Bronchial epithelial cell (primary cell): ENCODE results near the gene PTPRO. TPM values are rescaled to one million over a fixed set of nuclear protein-coding genes. Genes with fewer than 3 reads are reported as not detected.

ENCODE experiments used
- DNase-seq: peaks from one replicate; pipeline ENCODE4 v3.0.0-alpha.2; 2010; ENCODE audit warnings: low read depth
- FAIRE-seq: peaks from 2 replicates; lab custom pipeline; 2011; peaks lifted over from hg19 to GRCh38; lab: Jason Lieb, UNC
- H3K27me3 ChIP-seq: 2 replicates; pipeline ENCODE4 v1.5.1; 2011; ENCODE audit warnings: low read length; ENCODE audit not compliant: control insufficient read depth, insufficient read depth
- H3K36me3 ChIP-seq: 2 replicates; pipeline ENCODE4 v1.5.1; 2011; ENCODE audit warnings: low read length; ENCODE audit not compliant: control insufficient read depth, insufficient read depth
- H3K4me3 ChIP-seq: 2 replicates; pipeline ENCODE4 v1.5.1; 2011; ENCODE audit warnings: mild to moderate bottlenecking, low read depth, low read length, control low read depth
- CTCF ChIP-seq: IDR thresholded peaks from 2 replicates; pipeline ENCODE4 v1.5.1; 2011; ENCODE audit warnings: mild to moderate bottlenecking, moderate library complexity, low read length, control low read depth, inconsistent platforms; ENCODE audit not compliant: insufficient read depth, severe bottlenecking
- total RNA-seq: library from RNA; depleted of rRNA; stranded (reverse); fragments of >200 nt; gene quantifications from 2 replicates; pipeline ENCODE4 v1.2.1, GENCODE V29; 2014

Gene PTPRO
- total RNA-seq, 1 donor from 2014 or later = under 0.01 TPM

DNA sequence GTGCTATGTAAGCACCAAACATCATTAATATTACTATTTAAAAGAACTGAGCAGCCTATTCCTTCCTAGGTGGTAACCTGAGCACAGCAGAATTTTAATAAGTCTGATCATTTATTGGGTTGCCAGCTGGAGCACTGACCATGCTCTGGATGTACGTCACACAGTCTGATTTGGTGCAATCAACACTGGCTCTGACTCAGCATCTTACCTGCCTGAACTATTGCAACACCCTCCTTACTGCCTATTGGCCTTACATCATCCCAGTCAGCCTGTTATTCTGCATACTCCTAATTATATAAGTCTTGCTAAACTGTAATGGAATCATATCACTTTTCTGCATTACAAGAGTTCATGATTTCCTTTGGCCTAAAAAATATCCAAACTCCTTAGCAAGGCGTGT lies 149.7 kb downstream of the PTPRO start:
- Histone ChIP-seq H3K27me3 (no peaks in the 10 kb centered on the region), H3K36me3 (no peaks in the 10 kb centered on the region), H3K4me3 (no peak overlapping the region)
- FAIRE-seq (peak; percentile 89), DNase-seq (peak; percentile 95)
- no peak for TF ChIP-seq CTCF

GRCh38 chr12:15474766-15475165 lies 152.5 kb downstream of the PTPRO start:
- Histone ChIP-seq H3K4me3 (no peak overlapping the region), H3K27me3 (no peaks in the 10 kb centered on the region), H3K36me3 (no peaks in the 10 kb centered on the region)
- FAIRE-seq (no peak), DNase-seq (no peak)
- no peak for TF ChIP-seq CTCF

- no peaks in the 10 kb centered on the region for H3K36me3 ChIP-seq
- TF ChIP-seq CTCF = no peak
- no peaks in the 10 kb centered on the region for H3K27me3 ChIP-seq
- FAIRE-seq (peak; percentile 50), DNase-seq (no peak)
- H3K4me3 ChIP-seq = no peak overlapping the region
These were observed 155.5 kb downstream of the PTPRO start for GRCh38 chr12:15477761-15478160.

DNA sequence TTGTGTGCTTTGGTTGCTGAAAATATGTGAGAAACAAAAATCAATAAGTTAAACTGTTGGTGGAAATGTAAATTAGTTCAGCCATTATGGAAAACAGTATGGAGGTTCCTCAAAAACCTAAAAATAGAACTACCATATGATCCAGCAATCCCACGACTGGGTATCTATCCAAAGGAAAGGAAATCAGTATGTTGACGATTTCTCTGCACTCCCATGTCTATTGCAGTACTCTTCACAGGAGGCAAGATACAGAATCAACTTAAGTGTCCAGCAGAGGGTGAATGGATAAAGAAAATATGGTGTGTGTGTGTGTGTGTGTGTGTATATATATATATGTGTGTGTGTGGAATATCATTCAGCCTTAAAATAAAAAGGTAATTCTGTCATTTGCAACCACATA lies 159.5 kb downstream of the PTPRO start:
- Histone ChIP-seq H3K4me3 (no peak overlapping the region), H3K36me3 (no peaks in the 10 kb centered on the region), H3K27me3 (peaks cover 1% of the 10 kb centered on the region)
- TF ChIP-seq CTCF = no peak
- FAIRE-seq (no peak), DNase-seq (no peak)

DNA sequence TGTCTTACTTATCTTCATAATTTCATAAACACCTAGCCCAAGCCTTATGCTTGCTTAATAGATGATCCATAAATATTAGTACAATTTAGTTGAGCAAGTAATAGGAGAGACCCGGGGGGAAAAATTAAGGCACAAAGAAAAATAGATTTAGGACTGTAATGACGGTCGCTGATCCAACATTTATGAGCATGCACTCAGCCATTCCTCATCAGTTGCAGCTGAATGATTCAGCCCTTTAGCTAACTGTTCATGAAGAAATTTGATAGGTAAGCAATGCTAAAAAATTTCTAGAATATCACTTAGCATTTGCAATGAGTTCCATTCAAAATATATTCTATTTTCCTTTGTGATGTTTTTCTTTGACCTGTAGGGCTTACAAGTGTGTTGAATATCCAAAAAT lies 163.2 kb downstream of the PTPRO start:
- Histone ChIP-seq H3K4me3 (no peak overlapping the region), H3K36me3 (no peaks in the 10 kb centered on the region), H3K27me3 (peaks cover 4% of the 10 kb centered on the region)
- DNase-seq = no peak
- FAIRE-seq = no peak
- no peak for TF ChIP-seq CTCF

- H3K4me3 ChIP-seq = no peak overlapping the region
- TF ChIP-seq CTCF = no peak
- DNase-seq (no peak), FAIRE-seq (no peak)
- H3K36me3 ChIP-seq = no peaks in the 10 kb centered on the region
- peaks cover 4% of the 10 kb centered on the region for H3K27me3 ChIP-seq
These were observed 164.6 kb downstream of the PTPRO start for GRCh38 chr12:15486859-15487258.
